HL-60 (cell line): Measurements from ENCODE around the gene MAGEC1.

Source experiments
- CTCF ChIP-seq: IDR thresholded peaks from one replicate; pipeline ENCODE4 v1.5.1; 2011; ENCODE audit warnings: low read length, control low read depth, inconsistent platforms; ENCODE audit not compliant: insufficient read depth
- GABPA ChIP-seq: IDR thresholded peaks from 2 replicates; pipeline ENCODE4 v1.6.1; 2012; ENCODE audit warnings: low read depth
- POLR2AphosphoS5 ChIP-seq: IDR thresholded peaks from 2 replicates; pipeline ENCODE4 v1.6.1; 2012; ENCODE audit warnings: low read depth
- REST ChIP-seq: IDR thresholded peaks from 2 replicates; pipeline ENCODE4 v1.6.1; 2012; ENCODE audit warnings: low read depth; ENCODE audit not compliant: insufficient replicate concordance

- no peak for TF ChIP-seq CTCF
- TF ChIP-seq REST, result no peak
- no peak for TF ChIP-seq GABPA
- no peak for TF ChIP-seq POLR2AphosphoS5
These were observed 37.5 kb downstream of the MAGEC1 start for GRCh38 chrX:141941234-141941633.
